HEK293 (cell line): ENCODE results near the gene CHSY1.

ENCODE experiments used
- CTCF ChIA-PET: fragments of 350-600 bp; formaldehyde crosslinking; extraction: SDS; loops from one replicate; lab custom pipeline; 2021; ENCODE audit warnings: antibody characterized with exemption; lab: Yijun Ruan, JAX
- POLR2A ChIA-PET: fragments of 300-600 bp; formaldehyde crosslinking; extraction: SDS; loops from one replicate; lab custom pipeline; 2020; ENCODE audit warnings: antibody characterized with exemption, inconsistent platforms; lab: Yijun Ruan, JAX
- H3K27ac ChIP-seq: fragments of 200-500 bp; sonication (Bioruptor generic); 2 replicates; pipeline ENCODE4 v1.5.1; 2014; ENCODE audit warnings: low read depth, low read length, control low read depth, inconsistent platforms; ENCODE audit errors: extremely low read depth
- H3K36me3 ChIP-seq, 2 experiments: fragments of 200-500 bp in 1 of 2; sonication (Bioruptor generic) in 1 of 2; 1 replicate in 1 of 2; 2 replicates in 1 of 2; pipeline ENCODE4 v1.5.1; 2014 to 2017; ENCODE audit warnings: inconsistent platforms in 2 of 2, low read length in 2 of 2; ENCODE audit not compliant: control insufficient read depth in 2 of 2, insufficient read depth in 1 of 2
- H3K4me1 ChIP-seq: fragments of 200-500 bp; sonication (Bioruptor generic); 2 replicates; pipeline ENCODE4 v1.5.1; 2014; ENCODE audit warnings: mild to moderate bottlenecking, low read length, inconsistent platforms; ENCODE audit not compliant: control insufficient read depth, insufficient read depth
- H3K4me3 ChIP-seq: 2 replicates; pipeline ENCODE4 v1.5.1; 2011; ENCODE audit warnings: low read depth, mild to moderate bottlenecking, control low read depth, low read length, moderate library complexity
- H3K9me3 ChIP-seq: fragments of 200-500 bp; sonication (Bioruptor generic); 2 replicates; pipeline ENCODE4 v1.5.1; 2014; ENCODE audit warnings: low read depth, low read length, inconsistent platforms; ENCODE audit not compliant: control insufficient read depth, insufficient read depth
- REST ChIP-seq: fragments of 450-650 bp; formaldehyde crosslinking; IDR thresholded peaks from 2 replicates; pipeline ENCODE4 v1.5.1; 2016; ENCODE audit warnings: missing biosample characterization, missing genetic modification characterization
- TRIM28 ChIP-seq: IDR thresholded peaks from 2 replicates; pipeline ENCODE4 v1.6.1; 2011; ENCODE audit warnings: low read length, control low read depth, borderline replicate concordance
- ZBTB21 ChIP-seq: fragments of 450-650 bp; formaldehyde crosslinking; IDR thresholded peaks from 2 replicates; pipeline ENCODE4 v1.5.1; 2017; ENCODE audit warnings: missing biosample characterization, missing genetic modification characterization
- ZBTB44 ChIP-seq: fragments of 450-650 bp; IDR thresholded peaks from 2 replicates; pipeline ENCODE4 v1.5.1; 2018; ENCODE audit warnings: missing biosample characterization, mild to moderate bottlenecking, missing genetic modification characterization
- ZFP69B ChIP-seq: fragments of 450-650 bp; formaldehyde crosslinking; IDR thresholded peaks from 2 replicates; pipeline ENCODE4 v1.5.1; 2016; ENCODE audit warnings: missing biosample characterization, missing genetic modification characterization
- ZNF140 ChIP-seq: fragments of 450-650 bp; formaldehyde crosslinking; IDR thresholded peaks from 2 replicates; pipeline ENCODE4 v1.5.1; 2016; ENCODE audit warnings: missing biosample characterization, missing genetic modification characterization
- ZNF23 ChIP-seq: fragments of 450-650 bp; formaldehyde crosslinking; IDR thresholded peaks from 2 replicates; pipeline ENCODE4 v1.5.1; 2016; ENCODE audit warnings: missing biosample characterization, missing genetic modification characterization, borderline replicate concordance
- ZNF302 ChIP-seq: fragments of 450-650 bp; formaldehyde crosslinking; IDR thresholded peaks from 2 replicates; pipeline ENCODE4 v1.5.1; 2016; ENCODE audit warnings: missing biosample characterization, missing genetic modification characterization, low read depth
- ZNF354C ChIP-seq: fragments of 450-650 bp; formaldehyde crosslinking; IDR thresholded peaks from 2 replicates; pipeline ENCODE4 v1.5.1; 2016; ENCODE audit warnings: missing biosample characterization, missing genetic modification characterization, low read depth, borderline replicate concordance
- ZNF391 ChIP-seq: fragments of 450-650 bp; formaldehyde crosslinking; IDR thresholded peaks from 2 replicates; pipeline ENCODE4 v1.5.1; 2016; ENCODE audit warnings: low read depth, missing biosample characterization, missing genetic modification characterization, borderline replicate concordance
- ZNF571 ChIP-seq: fragments of 450-650 bp; formaldehyde crosslinking; IDR thresholded peaks from 2 replicates; pipeline ENCODE4 v1.5.0; 2017; ENCODE audit warnings: missing biosample characterization, missing genetic modification characterization
- ZNF692 ChIP-seq: fragments of 450-650 bp; formaldehyde crosslinking; IDR thresholded peaks from 2 replicates; pipeline ENCODE4 v1.5.1; 2016; ENCODE audit warnings: missing biosample characterization, missing genetic modification characterization

Gene CHSY1

GRCh38 chr15:101173233-101174119 lies 78.4 kb downstream of the CHSY1 start:
- H3K27ac ChIP-seq: no peak overlapping the region
- ChIA-PET POLR2A (no interaction called here), CTCF (interaction anchor here (0.7 kb wide), 1 partner anchor 1472 kb away, joined by 3 read pairs; no protein-coding TSS in a partner anchor)

GRCh38 chr15:101172501-101173071 lies 79.3 kb downstream of the CHSY1 start:
- no peak overlapping the region for H3K4me3 ChIP-seq
- H3K27ac ChIP-seq: no peak overlapping the region
- TF ChIP-seq TRIM28 (0 out of 2 replicates have a peak, but pooled peaks have one; percentile 18), ZNF354C (tag by site-specific recombination) (no peak), ZNF23 (tag by site-specific recombination) (no peak), ZNF302 (no peak), ZNF692 (tag by site-specific recombination) (0 out of 2 replicates have a peak, but pooled peaks have one; percentile 28), ZBTB44 (tag by site-specific recombination) (peak; percentile 85), ZFP69B (0 out of 2 replicates have a peak, but pooled peaks have one; percentile 38), ZBTB21 (tag by site-specific recombination) (no peak)
- TF ChIP-seq, all 188 proteins: peak for 4
- CTCF ChIA-PET: no interaction called here
- POLR2A ChIA-PET: interaction anchor here (0.9 kb wide), 1 partner anchor 24 kb away, joined by 3 read pairs; no protein-coding TSS in a partner anchor
- Histone ChIP-seq H3K4me1 (peaks cover 4% of the 10 kb centered on the region; the same call in 1 of the 2 replicates), H3K9me3 (no peaks in the 10 kb centered on the region), H3K36me3 (peaks cover 0 to 6% of the 10 kb centered on the region in 2 experiments; a peak in 2 of 3 replicates)

More at GRCh38 chr15:101173233-101174119, 78.4 kb downstream of the CHSY1 start:
- Histone ChIP-seq H3K36me3 (peaks cover 0 to 15% of the 10 kb centered on the region in 2 experiments; a peak in 2 of 3 replicates), H3K4me3 (no peak overlapping the region), H3K9me3 (no peaks in the 10 kb centered on the region), H3K4me1 (peaks cover 4% of the 10 kb centered on the region; the same call in 1 of the 2 replicates)
- TF ChIP-seq ZNF571: no peak
- TF ChIP-seq ZNF391 (tag by site-specific recombination): no peak
- TF ChIP-seq ZNF140 (tag by site-specific recombination): no peak
- TF ChIP-seq REST (tag by site-specific recombination): no peak
